IMR-90 (cell line): ENCODE measurements around the gene CERS4. TPM values are rescaled to one million over a fixed set of nuclear protein-coding genes. Genes with fewer than 3 reads are reported as not detected.

ENCODE experiments used
- ATAC-seq: fragments of 200-7000 bp; cut with Tn5 transposase; 2 replicates; pipeline ENCODE4 v1.9.1; 2020; ENCODE audit warnings: low read depth, mild to moderate bottlenecking, moderate library complexity
- BruUV-seq: library from RNA; stranded (reverse); fragments of 400-500 nt; replicated peaks from 2 replicates; lab custom pipeline; 2021; lab: Mats Ljungman, UMichigan
- CTCF ChIA-PET: fragments of 300-600 bp; formaldehyde crosslinking; extraction: SDS; loops from one replicate; lab custom pipeline; 2021; ENCODE audit warnings: antibody characterized with exemption; lab: Yijun Ruan, JAX
- POLR2A ChIA-PET: fragments of 300-600 bp; sonication (Branson Sonifier 250); formaldehyde crosslinking; loops from one replicate; lab custom pipeline; 2022; ENCODE audit warnings: antibody characterized with exemption; ENCODE audit not compliant: unreplicated experiment; lab: Charles Lee
- DNase-seq: peaks from one replicate; pipeline ENCODE4 v3.0.0; 2013
- H2AFZ ChIP-seq: replicated peaks from 2 replicates; pipeline ENCODE3; 2013; ENCODE audit warnings: low read length, mild to moderate bottlenecking; ENCODE audit not compliant: poor library complexity
- H2AK5ac ChIP-seq: 2 replicates; pipeline ENCODE4 v1.6.1; 2013; ENCODE audit warnings: low read depth, low read length, inconsistent platforms
- H2AK9ac ChIP-seq: replicated peaks from 2 replicates; pipeline ENCODE3; 2013; ENCODE audit warnings: mild to moderate bottlenecking, low read depth, low read length, moderate library complexity; ENCODE audit not compliant: poor library complexity
- H2BK120ac ChIP-seq: 2 replicates; pipeline ENCODE4 v1.6.1; 2013; ENCODE audit warnings: low read depth, low read length, inconsistent platforms
- H2BK15ac ChIP-seq: 3 replicates; pipeline ENCODE4 v1.6.1; 2013; ENCODE audit warnings: low read depth, low read length, inconsistent platforms
- H2BK20ac ChIP-seq: 2 replicates; pipeline ENCODE4 v1.6.1; 2013; ENCODE audit warnings: low read depth, mild to moderate bottlenecking, inconsistent platforms, low read length, moderate library complexity
- H2BK5ac ChIP-seq: 2 replicates; pipeline ENCODE4 v1.6.1; 2013; ENCODE audit warnings: mild to moderate bottlenecking, low read depth, low read length, inconsistent platforms; ENCODE audit not compliant: poor library complexity, severe bottlenecking
- H3K14ac ChIP-seq: replicated peaks from 2 replicates; pipeline ENCODE4 v1.6.1; 2013; ENCODE audit warnings: low read depth, low read length, inconsistent platforms
- H3K18ac ChIP-seq: 2 replicates; pipeline ENCODE4 v1.6.1; 2013; ENCODE audit warnings: low read depth, low read length, control low read depth
- H3K23ac ChIP-seq: 2 replicates; pipeline ENCODE4 v1.6.1; 2013; ENCODE audit warnings: low read depth, low read length, inconsistent platforms
- H3K27ac ChIP-seq: 2 replicates; pipeline ENCODE4 v1.5.1; 2013; ENCODE audit warnings: mild to moderate bottlenecking, control low read depth, low read length; ENCODE audit not compliant: insufficient read depth
- H3K27me3 ChIP-seq: 2 replicates; pipeline ENCODE4 v1.6.1; 2013; ENCODE audit warnings: low read length; ENCODE audit not compliant: control insufficient read depth, insufficient read depth
- H3K36me3 ChIP-seq: 2 replicates; pipeline ENCODE4 v1.6.1; 2013; ENCODE audit warnings: low read length, mixed read lengths; ENCODE audit not compliant: control insufficient read depth, insufficient read depth
- H3K4ac ChIP-seq: 2 replicates; pipeline ENCODE4 v1.6.1; 2013; ENCODE audit warnings: low read depth, low read length, inconsistent platforms
- H3K4me1 ChIP-seq: 2 replicates; pipeline ENCODE4 v1.6.1; 2013; ENCODE audit warnings: low read length, mixed read lengths; ENCODE audit not compliant: control insufficient read depth, insufficient read depth
- H3K4me2 ChIP-seq: 2 replicates; pipeline ENCODE4 v1.6.1; 2013; ENCODE audit warnings: low read depth, mild to moderate bottlenecking, control low read depth, low read length, moderate library complexity
- H3K4me3 ChIP-seq: 2 replicates; pipeline ENCODE4 v1.5.1; 2013; ENCODE audit warnings: low read depth, mild to moderate bottlenecking, control low read depth, low read length, moderate library complexity; ENCODE audit not compliant: insufficient read depth
- H3K56ac ChIP-seq: 2 replicates; pipeline ENCODE4 v1.6.1; 2013; ENCODE audit warnings: low read length, inconsistent platforms; ENCODE audit not compliant: insufficient read depth; ENCODE audit errors: extremely low read depth
- H3K79me1 ChIP-seq, 2 experiments: 2 replicates each; pipeline ENCODE4 v1.6.1; 2013; ENCODE audit warnings: low read length in 2 of 2, inconsistent platforms in 1 of 2, low read depth in 1 of 2
- H3K9ac ChIP-seq: 2 replicates; pipeline ENCODE4 v1.6.1; 2013; ENCODE audit warnings: low read depth, low read length, control low read depth
- H3K9me1 ChIP-seq: 2 replicates; pipeline ENCODE4 v1.6.1; 2013; ENCODE audit warnings: low read length, inconsistent platforms; ENCODE audit not compliant: insufficient read depth
- H3K9me3 ChIP-seq: 2 replicates; pipeline ENCODE4 v1.6.1; 2013; ENCODE audit warnings: low read length; ENCODE audit not compliant: control insufficient read depth, insufficient read depth
- H4K20me1 ChIP-seq: 2 replicates; pipeline ENCODE4 v1.6.1; 2013; ENCODE audit warnings: low read length, inconsistent platforms; ENCODE audit not compliant: insufficient read depth
- H4K5ac ChIP-seq: 2 replicates; pipeline ENCODE4 v1.6.1; 2013; ENCODE audit warnings: mild to moderate bottlenecking, low read depth, low read length, control low read depth
- H4K8ac ChIP-seq, 2 experiments: 2 replicates each; pipeline ENCODE4 v1.6.1; 2013; ENCODE audit warnings: low read depth in 2 of 2, low read length in 2 of 2, control low read depth in 1 of 2, inconsistent platforms in 1 of 2
- H4K91ac ChIP-seq: 2 replicates; pipeline ENCODE4 v1.6.1; 2013; ENCODE audit warnings: low read depth, low read length, inconsistent platforms; ENCODE audit not compliant: insufficient read depth
- BHLHE40 ChIP-seq: fragments of 150-350 bp; IDR thresholded peaks from 2 replicates; pipeline ENCODE4 v1.6.1; 2016; ENCODE audit warnings: mild to moderate bottlenecking, low read depth, low read length
- CEBPB ChIP-seq: IDR thresholded peaks from 2 replicates; pipeline ENCODE4 v1.6.1; 2012; ENCODE audit warnings: low read depth, low read length, improper control_type of control experiment
- CHD1 ChIP-seq: IDR thresholded peaks from 2 replicates; pipeline ENCODE4 v1.6.1; 2012; ENCODE audit warnings: low read depth, low read length, improper control_type of control experiment
- CTCF ChIP-seq: conservative IDR thresholded peaks from 2 replicates; pipeline ENCODE4 v1.5.1; 2012; ENCODE audit warnings: mild to moderate bottlenecking, low read depth, low read length, improper control_type of control experiment
- ELK1 ChIP-seq: fragments of 150-350 bp; IDR thresholded peaks from 2 replicates; pipeline ENCODE4 v1.6.1; 2016; ENCODE audit warnings: low read depth, mild to moderate bottlenecking, low read length, moderate library complexity, borderline replicate concordance
- MAFK ChIP-seq: IDR thresholded peaks from 2 replicates; pipeline ENCODE4 v1.6.1; 2012; ENCODE audit warnings: low read depth, low read length, improper control_type of control experiment
- MXI1 ChIP-seq: IDR thresholded peaks from 2 replicates; pipeline ENCODE4 v1.6.1; 2012; ENCODE audit warnings: low read depth, mild to moderate bottlenecking, low read length, moderate library complexity, borderline replicate concordance
- POLR2A ChIP-seq: IDR thresholded peaks from 2 replicates; pipeline ENCODE4 v1.6.1; 2012; ENCODE audit warnings: mild to moderate bottlenecking, low read depth, low read length
- RAD21 ChIP-seq: IDR thresholded peaks from 2 replicates; pipeline ENCODE4 v1.6.1; 2012; ENCODE audit warnings: low read length, improper control_type of control experiment
- RCOR1 ChIP-seq: IDR thresholded peaks from 2 replicates; pipeline ENCODE4 v1.6.1; 2012; ENCODE audit warnings: mild to moderate bottlenecking, low read length, improper control_type of control experiment; ENCODE audit not compliant: insufficient replicate concordance
- SMC3 ChIP-seq: fragments of 150-350 bp; IDR thresholded peaks from 2 replicates; pipeline ENCODE4 v1.6.1; 2016; ENCODE audit warnings: low read depth, mild to moderate bottlenecking, antibody characterized with exemption, low read length, moderate library complexity
- USF2 ChIP-seq: fragments of 150-350 bp; IDR thresholded peaks from 2 replicates; pipeline ENCODE4 v1.6.1; 2017; ENCODE audit warnings: mild to moderate bottlenecking, antibody characterized with exemption, low read length, low read depth
- WGBS, 2 experiments: methylation state at CpG; one replicate each; pipeline versions ENCODE4 v1.1.5 to v1.1.7; 2013; ENCODE audit warnings: missing lambda C conversion rate in 2 of 2; ENCODE audit not compliant: insufficient read length in 1 of 2; ENCODE audit errors: extremely low coverage in 2 of 2; 5-methylcytosine and 5-hydroxymethylcytosine counted together
- dilution Hi-C: fragments of 300-500 bp; cut with HindIII; formaldehyde crosslinking; loops from one replicate; pipeline ENCODE4 v1.14.3; 2018; ENCODE audit warnings: low sequenced_read_pairs; ENCODE audit not compliant: unreplicated experiment
- in situ Hi-C: fragments of 300-500 bp; cut with MboI; formaldehyde crosslinking; loops from 3 replicates; pipeline ENCODE4 v1.14.3; 2019; ENCODE audit warnings: low sequenced_read_pairs, inconsistent platforms, mixed read lengths
- intact Hi-C: fragments of 100-400 bp; cut with micrococcal nuclease; formaldehyde crosslinking; loops from 2 replicates; pipeline ENCODE4 v1.10.0; 2022
- polyA plus RNA-seq, 3 experiments: library from polyadenylated mRNA; depleted of rRNA; stranded (reverse); fragments of >200 nt; gene quantifications; 2 replicates each; pipeline ENCODE4 v1.2.3, GENCODE V29; 2012; ENCODE audit warnings: low replicate concordance in 1 of 3
- total RNA-seq: library from RNA; depleted of rRNA; stranded (reverse); fragments of >200 nt; gene quantifications from 2 replicates; pipeline ENCODE4 v1.2.3, GENCODE V29; 2012

Gene CERS4
- total and polyA plus RNA-seq, 2 of the 4 experiments (the other 2 are of a cell fraction) = 3.2 to 5.7 TPM

GRCh38 chr19:8302357-8302691 is 93.2 kb downstream of the CERS4 start:
- intact Hi-C loops = no loop called here
- CTCF ChIA-PET = no interaction called here
- 67% methylated on average over 1 of the region's 11 CpGs; no CpG with 5 or more reads in 1 of the 2 experiments for WGBS, 2 experiments
- Histone ChIP-seq H3K4me2 (no peak overlapping the region), H3K27me3 (no peaks in the 10 kb centered on the region), H2BK20ac (no peak overlapping the region), H3K36me3 (0 out of 2 replicates have a peak, but pooled peaks cover 2% of the 10 kb centered on the region), H4K91ac (no peak overlapping the region), H3K27ac (no peak overlapping the region), H2BK15ac (no peak overlapping the region), H2AFZ (no peak overlapping the region), H3K23ac (no peak overlapping the region), H2AK9ac (peak overlapping the region; percentile 42), H3K4me1 (peaks cover 1% of the 10 kb centered on the region; the same call in 1 of the 2 replicates), H3K14ac (no peak overlapping the region), H3K4me3 (no peak overlapping the region), H2AK5ac (no peak overlapping the region), H3K9ac (no peak overlapping the region), H4K8ac (no peak overlapping the region), H3K18ac (no peak overlapping the region), H4K5ac (no peak overlapping the region), H2BK5ac (no peak overlapping the region), H3K9me1 (peaks cover 3% of the 10 kb centered on the region; the same call in 1 of the 2 replicates), H3K9me3 (no peaks in the 10 kb centered on the region), H2BK120ac (no peak overlapping the region), H3K4ac (no peak overlapping the region), H3K79me1 (peaks cover 2 to 15% of the 10 kb centered on the region in 2 experiments; a peak in 3 of 4 replicates), H4K20me1 (no peaks in the 10 kb centered on the region), H3K56ac (no peak overlapping the region)
- POLR2A ChIA-PET = no interaction called here
- no peak for TF ChIP-seq CTCF
- TF ChIP-seq BHLHE40 = no peak
- no peak for TF ChIP-seq MXI1
- no peak for TF ChIP-seq POLR2A
- no peak for TF ChIP-seq CHD1
- TF ChIP-seq RAD21 = no peak
- TF ChIP-seq CEBPB = no peak
- no peak for TF ChIP-seq ELK1
- TF ChIP-seq USF2 = no peak
- no peak for TF ChIP-seq RCOR1
- no peak for TF ChIP-seq SMC3
- TF ChIP-seq MAFK = no peak
- DNase-seq = no peak
- peak; percentile 52 for ATAC-seq
- dilution Hi-C loops = no loop called here
- in situ Hi-C loops = no loop called here
- no TSS peak for BruUV-seq
